HG03575 (cell line): ENCODE results near the gene PTCSC3.

ENCODE experiments used
- ATAC-seq: cut with Tn5 transposase; IDR thresholded peaks from one replicate; pipeline ENCODE4 v1.9.1; 2021; ENCODE audit not compliant: unreplicated experiment, insufficient number of reproducible peaks, low FRiP score; ENCODE audit errors: extremely low read depth

PTCSC3 gene

GRCh38 chr14:36176524-36176923, at the start of gene PTCSC3:
Gene PTCSC3, minus strand, starts transcription at chr14:36176722.
- no peak for ATAC-seq

- no peak for ATAC-seq
Measured at GRCh38 chr14:36226164-36226563, 49.6 kb upstream of the PTCSC3 start.

GRCh38 chr14:36224176-36224575, 47.7 kb upstream of the PTCSC3 start:
- ATAC-seq = no peak

- ATAC-seq = no peak
Measured at GRCh38 chr14:36223558-36223957, 47.0 kb upstream of the PTCSC3 start.

- ATAC-seq = no peak
Measured at GRCh38 chr14:36222952-36223468, 46.5 kb upstream of the PTCSC3 start.

- ATAC-seq = no peak
Measured at GRCh38 chr14:36222337-36222736, 45.8 kb upstream of the PTCSC3 start.

GRCh38 chr14:36221112-36221511, 44.6 kb upstream of the PTCSC3 start:
- ATAC-seq = no peak

- ATAC-seq = no peak
Measured at GRCh38 chr14:36217732-36218131, 41.2 kb upstream of the PTCSC3 start.

GRCh38 chr14:36217027-36217426, 40.5 kb upstream of the PTCSC3 start:
- no peak for ATAC-seq

- no peak for ATAC-seq
Measured at GRCh38 chr14:36215217-36215598, 38.7 kb upstream of the PTCSC3 start.

- ATAC-seq = no peak
Measured at GRCh38 chr14:36214476-36215216, 38.1 kb upstream of the PTCSC3 start.

- ATAC-seq = no peak
Measured at GRCh38 chr14:36212987-36213386, 36.5 kb upstream of the PTCSC3 start.

GRCh38 chr14:36212577-36212976, 36.1 kb upstream of the PTCSC3 start:
- no peak for ATAC-seq

GRCh38 chr14:36208690-36209278, 32.3 kb upstream of the PTCSC3 start:
- ATAC-seq = no peak

- ATAC-seq = no peak
Measured at GRCh38 chr14:36207500-36207899, 31.0 kb upstream of the PTCSC3 start.

- ATAC-seq = no peak
Measured at GRCh38 chr14:36204461-36205073, 28.0 kb upstream of the PTCSC3 start.

- no peak for ATAC-seq
Measured at GRCh38 chr14:36198378-36198777, 21.9 kb upstream of the PTCSC3 start.

- ATAC-seq = no peak
Measured at GRCh38 chr14:36194663-36195062, 18.1 kb upstream of the PTCSC3 start.

- ATAC-seq = no peak
Measured at GRCh38 chr14:36192530-36192929, 16.0 kb upstream of the PTCSC3 start.

GRCh38 chr14:36183402-36183801, 6.9 kb upstream of the PTCSC3 start:
- no peak for ATAC-seq
